Suprapubic skin (tissue), 4 donors: ENCODE data around the gene DDC. TPM values are rescaled to one million over a fixed set of nuclear protein-coding genes. Genes with fewer than 3 reads are reported as not detected.
"Not testable (repeated sequence)": the region's sequence is repeated elsewhere in the genome, so short reads cannot be mapped to it uniquely, and the experiment has no call there.

Experiments
- DNase-seq, 2 donors: peaks; one replicate each; pipeline ENCODE4 v3.0.0-alpha.2; 2019; ENCODE audit warnings: low spot score in 2 of 2
- H3K27ac ChIP-seq: fragments of 200-600 bp; sonication (generic); one replicate; pipeline ENCODE4 v1.5.1; 2019
- H3K27me3 ChIP-seq: fragments of 200-600 bp; sonication (generic); one replicate; pipeline ENCODE4 v1.5.1; 2019
- H3K36me3 ChIP-seq: fragments of 200-600 bp; sonication (generic); one replicate; pipeline ENCODE4 v1.5.1; 2019
- H3K4me1 ChIP-seq: fragments of 200-600 bp; sonication (generic); one replicate; pipeline ENCODE4 v1.5.1; 2019
- H3K4me3 ChIP-seq: fragments of 200-600 bp; sonication (generic); one replicate; pipeline ENCODE4 v1.5.1; 2019; ENCODE audit warnings: mild to moderate bottlenecking
- H3K9me3 ChIP-seq: fragments of 200-600 bp; sonication (generic); one replicate; pipeline ENCODE4 v1.5.1; 2019
- CTCF ChIP-seq, 2 donors: fragments of 200-600 bp in 1 of 2; fragments of 450-650 bp in 1 of 2; sonication (generic) in 1 of 2; IDR thresholded peaks; one replicate each; pipeline ENCODE4 v1.5.1; 2016 to 2019; ENCODE audit warnings: antibody characterized with exemption in 2 of 2, mild to moderate bottlenecking in 1 of 2, moderate library complexity in 1 of 2
- EP300 ChIP-seq: sonication (generic); formaldehyde crosslinking; IDR thresholded peaks from one replicate; pipeline ENCODE4 v1.6.1; 2017; ENCODE audit warnings: antibody characterized with exemption
- POLR2A ChIP-seq, 2 donors: fragments of 450-650 bp; IDR thresholded peaks; one replicate each; pipeline ENCODE4 v1.6.1; 2017; ENCODE audit warnings: antibody characterized with exemption in 2 of 2, mild to moderate bottlenecking in 2 of 2, moderate library complexity in 2 of 2
- POLR2AphosphoS5 ChIP-seq, 3 donors: sonication (generic); formaldehyde crosslinking; IDR thresholded peaks; one replicate each; pipeline ENCODE4 v1.6.1; 2017; ENCODE audit warnings: antibody characterized with exemption in 3 of 3
- WGBS: methylation state at CpG from one replicate; pipeline ENCODE4 v1.1.5; 2018; 5-methylcytosine and 5-hydroxymethylcytosine counted together
- total RNA-seq, 4 donors: library from RNA; depleted of rRNA; stranded (reverse); fragments of >200 nt; gene quantifications; one replicate each; pipeline ENCODE4 v1.1.0, GENCODE V29; 2016

Gene DDC
- total RNA-seq, 4 donors from 2014 or later = 1.6 to 3.6 TPM; not detected in 2

- Histone ChIP-seq H3K36me3 (no peaks in the 10 kb centered on the region), H3K4me3 (no peak overlapping the region), H3K9me3 (no peaks in the 10 kb centered on the region), H3K4me1 (no peaks in the 10 kb centered on the region), H3K27me3 (no peaks in the 10 kb centered on the region), H3K27ac (no peak overlapping the region)
- TF ChIP-seq EP300 (no peak), CTCF (IDR thresholded peaks at IDR 0.05) (no peak), POLR2AphosphoS5 (IDR thresholded peaks at IDR 0.05) (no peak), POLR2A (IDR thresholded peaks at IDR 0.05) (no peak)
- WGBS = 94% methylated on average over 7 of the region's 9 CpGs
- no peak for DNase-seq
These were observed 24.2 kb downstream of the DDC start for GRCh38 chr7:50540785-50541579.

DNA sequence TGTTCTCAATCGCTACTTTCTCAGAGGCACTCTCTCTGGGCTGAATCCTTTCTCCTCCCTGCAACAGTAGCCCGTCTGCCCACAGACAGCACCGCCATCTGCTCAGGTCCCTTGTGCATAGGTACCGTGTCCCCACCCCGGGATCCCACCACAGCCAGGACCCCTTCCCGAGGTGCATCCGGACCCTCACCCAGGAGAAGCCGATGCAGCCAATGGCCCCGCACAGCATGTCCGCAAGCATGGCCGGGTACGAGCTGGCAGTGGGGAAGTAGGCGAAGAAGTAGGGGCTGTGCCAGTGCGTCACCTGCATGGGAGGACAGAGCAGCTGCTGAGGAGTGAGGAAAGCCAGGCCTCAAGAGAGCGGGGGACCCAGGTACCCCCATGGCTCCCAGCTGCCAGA lies 25.5 kb downstream of the DDC start:
- DNase-seq = no peak

GRCh38 chr7:50538478-50538877 lies 26.7 kb downstream of the DDC start:
- Histone ChIP-seq H3K9me3 (no peaks in the 10 kb centered on the region), H3K4me3 (no peak overlapping the region), H3K27me3 (no peaks in the 10 kb centered on the region), H3K4me1 (no peaks in the 10 kb centered on the region), H3K36me3 (no peaks in the 10 kb centered on the region), H3K27ac (no peak overlapping the region)
- 93% methylated on average over 3 of the region's 4 CpGs for WGBS
- TF ChIP-seq POLR2AphosphoS5 (IDR thresholded peaks at IDR 0.05) (no peak), EP300 (no peak), CTCF (IDR thresholded peaks at IDR 0.05) (no peak), POLR2A (IDR thresholded peaks at IDR 0.05) (no peak)
- DNase-seq = no peak

More for the DNA sequence above, 25.5 kb downstream of the DDC start:
- no peak for TF ChIP-seq POLR2A (IDR thresholded peaks at IDR 0.05)
- TF ChIP-seq EP300 = no peak
- TF ChIP-seq POLR2AphosphoS5 (IDR thresholded peaks at IDR 0.05) = no peak
- no peak for TF ChIP-seq CTCF (IDR thresholded peaks at IDR 0.05)
- Histone ChIP-seq H3K27me3 (no peaks in the 10 kb centered on the region), H3K27ac (no peak overlapping the region), H3K4me3 (no peak overlapping the region), H3K4me1 (no peaks in the 10 kb centered on the region), H3K9me3 (no peaks in the 10 kb centered on the region), H3K36me3 (no peaks in the 10 kb centered on the region)
- WGBS = over 99% methylated on average over 15 of the region's 15 CpGs

DNA sequence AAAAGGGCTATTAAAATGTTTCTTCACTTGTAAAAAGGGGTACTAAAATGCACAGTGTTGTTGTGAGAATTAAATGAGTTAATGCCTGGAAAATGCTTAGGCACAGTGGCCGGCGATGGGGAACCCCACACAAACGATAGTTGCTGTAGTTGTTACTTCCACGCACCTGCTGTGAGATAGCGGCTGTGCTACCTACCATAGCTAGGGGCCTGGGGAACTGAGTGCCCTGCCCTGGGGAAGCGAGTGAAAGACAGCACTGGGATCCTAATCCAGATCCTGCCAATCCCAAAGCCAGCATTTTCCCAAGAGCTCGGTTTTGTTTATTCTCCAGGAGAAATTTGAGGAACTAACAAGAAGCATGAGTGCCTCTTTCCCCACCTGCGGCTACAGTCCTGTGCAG lies 27.8 kb downstream of the DDC start:
- no peaks in the 10 kb centered on the region for H3K36me3 ChIP-seq
- 87% methylated on average over 8 of the region's 8 CpGs for WGBS
- no peak overlapping the region for H3K4me3 ChIP-seq
- H3K27ac ChIP-seq = no peak overlapping the region
- H3K9me3 ChIP-seq = no peaks in the 10 kb centered on the region
- H3K27me3 ChIP-seq = no peaks in the 10 kb centered on the region
- no peaks in the 10 kb centered on the region for H3K4me1 ChIP-seq
- DNase-seq = no peak
- TF ChIP-seq EP300 = no peak
- TF ChIP-seq POLR2AphosphoS5 (IDR thresholded peaks at IDR 0.05) = no peak
- no peak for TF ChIP-seq POLR2A (IDR thresholded peaks at IDR 0.05)
- no peak for TF ChIP-seq CTCF (IDR thresholded peaks at IDR 0.05)

DNA sequence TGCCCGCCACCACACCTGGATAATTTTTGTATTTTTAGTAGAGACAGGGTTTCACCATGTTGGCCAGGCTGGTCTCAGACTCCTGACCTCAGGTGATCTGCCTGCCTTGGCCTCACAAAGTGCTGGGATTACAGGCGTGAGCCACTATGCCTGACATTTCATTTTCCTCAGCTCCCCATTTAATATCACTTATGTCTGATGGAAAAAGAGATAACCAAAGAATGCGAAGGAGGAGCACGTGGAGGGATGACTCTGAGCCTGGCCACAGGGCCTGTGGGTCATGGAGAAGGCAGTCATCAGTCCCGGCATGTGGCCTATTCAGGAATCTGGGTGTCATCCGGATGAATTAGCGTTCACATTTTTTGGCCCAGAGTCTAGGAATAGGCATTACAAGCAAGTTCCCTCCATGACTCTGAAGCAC lies 29.9 kb downstream of the DDC start:
- not testable (repeated sequence) for H3K27me3 ChIP-seq, H3K4me1 ChIP-seq, H3K9me3 ChIP-seq, H3K36me3 ChIP-seq, DNase-seq, H3K27ac ChIP-seq, H3K4me3 ChIP-seq
- WGBS = 74% methylated on average over 6 of the region's 7 CpGs
